ENCODE results near the gene ALDOA. TPM values are rescaled to one million over a fixed set of nuclear protein-coding genes. Genes with fewer than 3 reads are reported as not detected.

ALDOA gene
- total and polyA plus RNA-seq, 10 of the 15 experiments (the other 5 are each of a cell fraction or from before 2014, with no cell fraction given), result 218 to 2,339 (median 1,095) TPM

DNA sequence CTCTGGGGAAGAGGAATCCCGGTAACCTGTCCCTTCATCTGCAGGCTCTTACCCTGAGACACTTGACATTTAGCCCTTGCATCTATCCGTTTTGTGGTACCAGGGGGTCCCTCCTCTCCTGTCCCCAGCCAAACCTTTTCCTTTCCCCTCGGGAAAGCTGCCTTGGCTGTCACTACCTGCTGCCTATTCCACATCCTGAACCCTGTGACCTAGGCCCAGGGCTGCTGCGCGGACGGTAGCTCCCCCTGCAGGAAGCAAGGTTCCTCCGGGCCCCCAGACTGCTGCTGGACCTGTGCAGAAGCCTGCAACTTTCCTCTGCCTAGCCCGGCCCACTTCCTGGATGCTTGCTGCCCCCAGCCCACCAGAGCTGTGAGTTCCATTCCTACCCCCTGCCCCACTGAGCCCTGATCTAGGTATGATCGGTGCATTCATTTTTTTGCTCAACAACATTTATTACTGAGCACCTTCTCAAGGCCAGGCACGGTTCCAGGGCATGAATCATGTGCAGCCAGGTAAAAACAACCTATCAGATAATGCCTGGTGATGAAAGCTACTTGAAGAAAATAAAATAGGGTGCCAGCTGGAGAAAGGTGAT is 10.5 kb upstream of the ALDOA start (continued):
- TF ChIP-seq RELA (IDR thresholded peaks at IDR 0.05; ENCODE audit: borderline replicate concordance, partially characterized antibody) (no peak), SIX5 (IDR thresholded peaks at IDR 0.05; ENCODE audit: low read depth, low read length, severe bottlenecking) (no peak), WRNIP1 (IDR thresholded peaks at IDR 0.05; ENCODE audit: borderline replicate concordance, low read depth, low read length) (no peak), RUNX3 (IDR thresholded peaks at IDR 0.05; ENCODE audit: low read length) (no peak), SREBF2 (IDR thresholded peaks at IDR 0.05; ENCODE audit: low read length) (no peak), ZNF207 (IDR thresholded peaks at IDR 0.05; ENCODE audit: borderline replicate concordance) (no peak), NR2F1 (conservative IDR thresholded peaks at IDR 0.05) (peak; percentile 71), ZNF622 (IDR thresholded peaks at IDR 0.05) (no peak), PML (IDR thresholded peaks at IDR 0.05; ENCODE audit: low read length) (no peak), PAX5 (IDR thresholded peaks at IDR 0.05; ENCODE audit: borderline replicate concordance, low read depth, low read length) (no peak), CREB1 (IDR thresholded peaks at IDR 0.05; ENCODE audit: low read depth) (no peak), PAX8 (IDR thresholded peaks at IDR 0.05) (no peak), ZBED1 (IDR thresholded peaks at IDR 0.05; ENCODE audit: borderline replicate concordance) (no peak), SKIL (IDR thresholded peaks at IDR 0.05; ENCODE audit: low read depth, poor library complexity, severe bottlenecking) (no peak), SREBF1 (IDR thresholded peaks at IDR 0.05; ENCODE audit: low read length) (no peak), POU2F2 (IDR thresholded peaks at IDR 0.05; ENCODE audit: borderline replicate concordance, low read depth, low read length) (no peak)
- TF ChIP-seq, protein P1, sequence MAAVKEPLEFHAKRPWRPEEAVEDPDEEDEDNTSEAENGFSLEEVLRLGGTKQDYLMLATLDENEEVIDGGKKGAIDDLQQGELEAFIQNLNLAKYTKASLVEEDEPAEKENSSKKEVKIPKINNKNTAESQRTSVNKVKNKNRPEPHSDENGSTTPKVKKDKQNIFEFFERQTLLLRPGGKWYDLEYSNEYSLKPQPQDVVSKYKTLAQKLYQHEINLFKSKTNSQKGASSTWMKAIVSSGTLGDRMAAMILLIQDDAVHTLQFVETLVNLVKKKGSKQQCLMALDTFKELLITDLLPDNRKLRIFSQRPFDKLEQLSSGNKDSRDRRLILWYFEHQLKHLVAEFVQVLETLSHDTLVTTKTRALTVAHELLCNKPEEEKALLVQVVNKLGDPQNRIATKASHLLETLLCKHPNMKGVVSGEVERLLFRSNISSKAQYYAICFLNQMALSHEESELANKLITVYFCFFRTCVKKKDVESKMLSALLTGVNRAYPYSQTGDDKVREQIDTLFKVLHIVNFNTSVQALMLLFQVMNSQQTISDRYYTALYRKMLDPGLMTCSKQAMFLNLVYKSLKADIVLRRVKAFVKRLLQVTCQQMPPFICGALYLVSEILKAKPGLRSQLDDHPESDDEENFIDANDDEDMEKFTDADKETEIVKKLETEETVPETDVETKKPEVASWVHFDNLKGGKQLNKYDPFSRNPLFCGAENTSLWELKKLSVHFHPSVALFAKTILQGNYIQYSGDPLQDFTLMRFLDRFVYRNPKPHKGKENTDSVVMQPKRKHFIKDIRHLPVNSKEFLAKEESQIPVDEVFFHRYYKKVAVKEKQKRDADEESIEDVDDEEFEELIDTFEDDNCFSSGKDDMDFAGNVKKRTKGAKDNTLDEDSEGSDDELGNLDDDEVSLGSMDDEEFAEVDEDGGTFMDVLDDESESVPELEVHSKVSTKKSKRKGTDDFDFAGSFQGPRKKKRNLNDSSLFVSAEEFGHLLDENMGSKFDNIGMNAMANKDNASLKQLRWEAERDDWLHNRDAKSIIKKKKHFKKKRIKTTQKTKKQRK (IDR thresholded peaks at IDR 0.05; ENCODE audit: low read depth, low read length), result no peak
- TF ChIP-seq, protein P2, sequence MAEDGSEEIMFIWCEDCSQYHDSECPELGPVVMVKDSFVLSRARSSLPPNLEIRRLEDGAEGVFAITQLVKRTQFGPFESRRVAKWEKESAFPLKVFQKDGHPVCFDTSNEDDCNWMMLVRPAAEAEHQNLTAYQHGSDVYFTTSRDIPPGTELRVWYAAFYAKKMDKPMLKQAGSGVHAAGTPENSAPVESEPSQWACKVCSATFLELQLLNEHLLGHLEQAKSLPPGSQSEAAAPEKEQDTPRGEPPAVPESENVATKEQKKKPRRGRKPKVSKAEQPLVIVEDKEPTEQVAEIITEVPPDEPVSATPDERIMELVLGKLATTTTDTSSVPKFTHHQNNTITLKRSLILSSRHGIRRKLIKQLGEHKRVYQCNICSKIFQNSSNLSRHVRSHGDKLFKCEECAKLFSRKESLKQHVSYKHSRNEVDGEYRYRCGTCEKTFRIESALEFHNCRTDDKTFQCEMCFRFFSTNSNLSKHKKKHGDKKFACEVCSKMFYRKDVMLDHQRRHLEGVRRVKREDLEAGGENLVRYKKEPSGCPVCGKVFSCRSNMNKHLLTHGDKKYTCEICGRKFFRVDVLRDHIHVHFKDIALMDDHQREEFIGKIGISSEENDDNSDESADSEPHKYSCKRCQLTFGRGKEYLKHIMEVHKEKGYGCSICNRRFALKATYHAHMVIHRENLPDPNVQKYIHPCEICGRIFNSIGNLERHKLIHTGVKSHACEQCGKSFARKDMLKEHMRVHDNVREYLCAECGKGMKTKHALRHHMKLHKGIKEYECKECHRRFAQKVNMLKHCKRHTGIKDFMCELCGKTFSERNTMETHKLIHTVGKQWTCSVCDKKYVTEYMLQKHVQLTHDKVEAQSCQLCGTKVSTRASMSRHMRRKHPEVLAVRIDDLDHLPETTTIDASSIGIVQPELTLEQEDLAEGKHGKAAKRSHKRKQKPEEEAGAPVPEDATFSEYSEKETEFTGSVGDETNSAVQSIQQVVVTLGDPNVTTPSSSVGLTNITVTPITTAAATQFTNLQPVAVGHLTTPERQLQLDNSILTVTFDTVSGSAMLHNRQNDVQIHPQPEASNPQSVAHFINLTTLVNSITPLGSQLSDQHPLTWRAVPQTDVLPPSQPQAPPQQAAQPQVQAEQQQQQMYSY (CRISPR knock-in tag; IDR thresholded peaks at IDR 0.05), result no peak

Measured in GM12878 (cell line).